ENCODE results near the gene RCN1.
A peak's percentile ranks its signal among the peaks of the same experiment; 100 is the strongest.
"Not testable (repeated sequence)": the region's sequence is repeated elsewhere in the genome, so short reads cannot be mapped to it uniquely, and the experiment has no call there.

The RCN1 gene

DNA sequence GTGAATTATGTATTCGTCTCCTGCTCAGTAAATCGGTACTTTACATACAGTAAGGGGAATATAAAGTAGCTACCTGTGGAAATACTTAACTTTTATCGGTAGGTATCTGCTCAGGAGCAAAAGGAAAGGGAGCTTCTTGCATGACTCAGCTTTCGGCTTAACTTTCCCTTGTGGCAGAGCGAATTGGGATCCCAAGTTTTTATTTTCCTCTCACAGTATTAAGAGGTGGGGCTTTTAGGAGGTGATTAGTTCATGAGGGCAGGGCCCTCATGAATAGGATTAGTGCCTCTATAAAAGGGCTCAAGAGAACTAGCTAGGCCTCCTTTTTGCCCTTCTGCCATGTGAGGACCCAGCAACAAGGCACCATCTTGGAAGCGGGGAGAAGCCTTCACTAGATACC, 18.7 kb downstream of the RCN1 start:
- DNase-seq (ENCODE audit: low spot score) (no peak), FAIRE-seq (no peak)

DNA sequence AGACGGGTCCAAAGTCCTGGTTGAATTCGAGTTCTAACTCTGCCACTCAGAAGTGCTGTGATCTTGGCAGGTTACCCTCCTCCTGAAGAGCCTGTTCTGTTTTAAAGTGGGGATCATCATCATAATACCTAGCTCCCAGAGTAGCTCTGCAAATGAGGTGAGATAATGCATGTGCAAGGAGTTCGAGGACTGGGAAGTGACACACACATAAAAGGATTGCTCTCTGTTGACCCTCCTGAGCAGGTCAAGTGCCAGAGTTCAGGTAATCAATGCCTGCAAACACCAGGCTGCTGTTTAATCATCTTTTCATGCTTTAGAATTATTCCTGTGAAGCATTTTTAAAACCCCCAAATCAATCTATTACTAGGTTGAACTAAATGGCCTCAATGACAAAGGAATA, 19.9 kb downstream of the RCN1 start:
- no peak for FAIRE-seq
- DNase-seq (ENCODE audit: low spot score) = no peak

DNA sequence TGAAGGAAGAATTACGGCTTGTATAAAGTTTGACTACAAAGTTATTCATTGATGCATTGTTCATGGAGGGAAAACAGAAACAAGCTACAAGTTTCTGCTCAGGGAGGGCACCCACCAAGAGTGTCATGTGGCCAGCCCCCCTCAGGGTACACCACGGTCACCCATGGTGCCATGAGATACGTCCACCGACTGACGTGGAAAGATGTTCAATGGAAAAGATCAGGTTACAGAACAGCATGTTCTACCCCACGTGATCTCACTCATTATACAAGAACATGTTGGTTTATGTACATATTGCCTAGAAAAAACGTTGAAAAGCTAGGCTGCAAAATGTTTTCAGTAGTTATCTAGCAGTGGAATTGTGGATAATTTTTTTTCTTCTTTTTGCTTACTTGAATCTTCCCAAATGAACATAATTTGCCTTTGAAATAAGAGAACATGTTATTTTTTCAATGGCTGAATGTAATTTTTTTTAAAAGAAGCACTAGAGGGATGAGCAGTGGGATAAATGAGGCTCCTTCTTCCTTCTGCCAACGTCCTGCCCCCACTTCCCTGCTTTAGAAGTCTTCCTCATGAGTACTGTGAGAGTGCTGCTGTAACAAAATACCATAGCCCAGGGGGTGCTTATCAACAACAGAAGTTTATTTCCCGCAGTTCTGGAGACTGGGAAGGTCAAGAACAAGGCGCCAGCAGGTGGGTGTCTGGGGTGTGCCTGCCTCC, 22.5 kb downstream of the RCN1 start:
- FAIRE-seq (no peak), DNase-seq (ENCODE audit: low spot score) (no peak)

DNA sequence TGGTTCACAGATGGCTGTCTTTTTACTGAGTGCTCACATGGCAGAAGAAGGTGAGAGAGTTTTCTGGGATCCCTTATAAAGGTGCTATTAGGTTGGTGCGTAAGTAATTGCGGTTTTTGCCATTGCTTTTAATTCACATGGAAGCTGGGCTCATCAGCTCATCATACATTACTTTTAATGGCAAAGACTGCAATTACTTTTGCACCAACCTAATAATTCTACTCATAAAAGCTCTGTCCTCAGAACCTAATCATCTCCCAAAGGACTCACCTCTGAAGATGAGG, 23.0 kb downstream of the RCN1 start:
- DNase-seq (ENCODE audit: low spot score) = no peak
- no peak for FAIRE-seq

DNA sequence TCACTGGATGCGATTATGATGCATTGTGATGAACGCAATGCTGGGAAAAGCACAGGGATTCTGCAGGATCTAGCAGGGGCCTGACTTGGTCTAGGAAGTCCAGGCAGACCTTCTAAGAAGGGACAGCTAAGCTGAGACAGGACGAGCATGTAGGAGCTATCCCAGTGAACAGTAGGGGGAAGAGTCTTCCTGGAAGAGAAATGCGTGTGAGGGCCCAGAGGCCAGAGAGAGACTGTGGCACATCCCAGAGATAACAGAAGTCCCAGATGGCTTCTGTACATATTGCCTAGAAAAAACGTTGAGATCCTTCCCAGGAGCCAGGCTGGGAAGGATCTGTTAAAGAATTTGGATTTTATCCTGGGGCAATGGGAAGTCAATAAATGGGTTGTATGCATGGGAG, 24.6 kb downstream of the RCN1 start:
- DNase-seq (ENCODE audit: low spot score) (no peak), FAIRE-seq (no peak)

DNA sequence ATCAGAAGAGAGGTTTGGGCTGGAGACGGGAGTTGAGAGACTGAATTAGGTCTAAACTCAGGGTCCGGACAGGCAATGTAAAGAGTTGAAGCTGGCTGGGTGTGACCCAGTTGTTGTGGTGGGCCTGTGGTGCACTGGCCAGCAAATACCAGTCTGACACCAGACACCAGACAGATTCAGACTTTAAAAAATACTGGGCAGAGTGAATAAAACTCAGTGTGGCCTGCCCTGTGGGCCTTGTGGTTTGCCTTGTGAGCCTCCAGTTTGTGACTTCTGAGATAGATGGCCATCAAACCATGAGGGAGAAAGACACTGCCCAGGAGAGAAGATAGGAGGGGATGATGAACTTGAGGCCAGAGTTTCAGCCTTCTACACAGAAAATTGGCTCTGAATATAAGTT, 25.8 kb downstream of the RCN1 start:
- no peak for DNase-seq (ENCODE audit: low spot score)
- FAIRE-seq = no peak

DNA sequence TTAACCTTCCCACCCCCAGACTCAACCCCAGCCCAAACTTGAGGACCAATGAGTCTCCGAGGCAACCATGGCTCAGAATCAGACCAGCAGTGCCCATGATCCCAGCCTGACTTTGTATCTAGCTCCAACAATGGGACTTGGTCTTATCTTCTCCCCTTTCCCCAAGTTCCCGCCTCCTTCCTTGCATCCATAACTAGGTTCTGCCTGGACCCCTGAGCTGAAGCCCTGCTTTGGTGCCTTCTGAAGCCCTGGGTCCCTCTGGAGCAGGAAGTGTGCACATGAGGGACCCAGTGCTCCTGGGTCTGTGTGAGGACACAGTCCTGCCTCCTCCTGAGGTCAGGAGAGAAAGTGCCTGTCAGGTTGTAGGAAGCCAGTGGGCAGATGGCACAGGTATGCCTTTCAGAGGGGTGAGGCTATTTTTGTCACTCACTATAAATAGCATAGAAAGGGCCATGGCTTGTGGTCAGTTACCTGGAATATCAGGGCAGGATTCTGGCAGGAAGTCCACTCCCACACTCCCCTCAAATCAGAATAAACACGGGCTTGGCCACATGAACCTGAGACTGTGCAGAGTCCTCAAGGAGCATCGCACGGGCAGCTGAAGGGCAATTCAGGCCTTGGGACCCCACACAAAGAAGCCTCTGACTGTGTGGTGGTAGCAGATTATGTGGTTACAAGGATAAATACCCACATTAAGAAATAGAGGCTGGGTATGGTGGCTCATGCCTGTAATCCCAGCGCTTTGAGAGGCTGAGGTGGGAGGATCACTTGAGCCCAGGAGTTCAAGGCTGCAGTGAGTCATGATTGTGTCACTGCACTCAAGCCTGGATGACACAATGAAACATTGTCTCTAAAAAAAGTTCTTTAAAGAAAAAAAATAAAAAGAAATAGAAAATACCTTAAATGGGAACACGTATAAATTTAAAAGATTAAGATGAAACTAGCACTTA, 27.4 kb downstream of the RCN1 start:
- DNase-seq (ENCODE audit: low spot score) (peak; percentile 72), FAIRE-seq (peak; percentile 76)

DNA sequence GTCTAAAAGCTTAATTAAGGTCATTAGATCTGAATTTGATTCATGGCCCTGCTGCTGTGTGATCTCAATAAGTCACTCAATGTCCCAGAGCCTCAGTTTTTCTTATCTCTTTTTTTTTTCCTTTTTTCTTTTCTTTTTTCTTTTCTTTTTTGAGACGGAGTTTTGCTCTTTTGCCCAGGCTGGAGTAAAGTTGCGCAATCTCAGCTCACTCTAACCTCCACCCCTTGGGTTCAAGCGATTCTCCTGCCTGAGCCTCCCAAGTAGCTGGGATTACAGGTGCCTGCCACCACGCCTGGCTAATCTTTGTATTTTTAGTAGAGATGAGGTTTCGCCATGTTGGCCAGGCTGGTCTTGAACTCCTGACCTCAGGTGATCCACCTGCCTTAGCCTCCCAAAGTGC, 28.3 kb downstream of the RCN1 start:
- not testable (repeated sequence) for FAIRE-seq; DNase-seq (ENCODE audit: low spot score)

DNA sequence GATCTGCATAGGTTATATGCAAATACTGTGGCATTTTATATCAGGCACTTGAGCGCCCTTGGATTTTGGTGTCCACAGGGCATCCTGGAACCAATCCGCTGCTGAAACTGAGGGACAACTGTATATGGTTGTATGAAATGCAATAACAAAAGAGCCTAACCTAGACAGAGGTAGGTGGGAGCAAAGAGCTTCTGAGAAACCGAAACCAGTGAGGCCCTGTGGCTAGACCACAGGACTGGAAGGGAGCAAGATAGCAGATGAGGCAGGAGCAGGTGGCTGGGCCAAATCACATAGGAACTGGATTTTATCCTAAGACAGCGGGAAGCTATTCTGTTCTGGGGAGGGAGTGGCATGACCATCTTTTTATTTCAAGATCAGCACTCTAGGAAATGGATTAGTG, 30.1 kb downstream of the RCN1 start:
- FAIRE-seq = no peak
- DNase-seq (ENCODE audit: low spot score) = no peak

DNA sequence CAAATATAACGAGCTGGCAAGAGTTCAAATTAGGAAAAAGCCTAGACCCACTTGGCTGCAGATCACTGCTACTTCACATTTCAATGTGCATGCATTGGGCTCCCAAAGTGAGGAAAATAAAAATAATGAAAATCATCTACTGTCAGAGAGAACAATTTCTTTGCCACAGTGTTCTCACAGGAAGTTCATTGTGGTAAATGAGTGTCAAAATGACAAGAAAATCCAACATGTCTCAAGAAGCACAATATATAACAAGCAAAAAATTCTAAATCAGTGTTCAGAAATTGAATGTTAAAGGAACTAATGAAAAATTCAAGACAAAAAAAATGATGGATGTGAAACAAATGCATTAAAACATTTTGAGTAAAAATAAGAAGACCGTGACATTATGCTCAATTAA, 31.3 kb downstream of the RCN1 start:
- FAIRE-seq (no peak), DNase-seq (ENCODE audit: low spot score) (no peak)

DNA sequence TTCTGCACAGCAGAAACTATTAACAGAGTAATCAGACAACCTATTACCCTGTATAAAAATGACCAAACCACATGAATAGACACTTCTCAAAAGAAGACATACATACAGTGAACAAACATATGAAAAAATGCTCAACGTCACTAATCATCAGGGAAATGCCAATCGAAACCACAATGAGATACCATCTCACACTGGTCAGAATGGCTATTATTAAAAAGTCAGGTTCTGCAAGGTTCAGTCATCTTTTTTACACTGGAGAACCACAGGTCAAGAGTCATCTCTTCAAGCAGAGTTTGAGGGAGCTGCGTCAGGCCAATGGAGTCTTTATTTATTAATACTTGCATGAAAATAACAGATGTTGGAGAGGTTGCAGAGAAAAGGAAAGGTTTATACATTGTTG, 40.4 kb downstream of the RCN1 start:
- DNase-seq (ENCODE audit: low spot score) = no peak
- FAIRE-seq = no peak

DNA sequence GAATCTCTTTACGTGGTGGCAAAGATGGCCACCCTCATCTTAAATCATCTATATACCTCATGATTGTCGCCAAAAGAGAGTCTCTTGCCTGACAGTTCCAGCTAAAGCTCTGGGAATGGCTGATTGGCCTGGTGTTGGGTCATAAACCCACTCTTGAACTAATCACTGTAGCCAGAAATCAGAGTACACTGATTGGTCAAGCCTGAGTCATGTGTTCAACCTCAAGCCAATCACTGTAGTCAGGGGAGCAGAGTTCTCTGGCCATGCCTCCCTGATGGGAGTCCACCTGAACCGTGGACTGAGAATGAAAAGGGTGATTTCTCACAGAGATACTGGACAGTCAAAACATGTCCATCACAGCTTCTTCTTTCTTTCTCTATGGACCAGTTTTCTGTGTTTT, 45.8 kb downstream of the RCN1 start:
- FAIRE-seq = no peak

DNA sequence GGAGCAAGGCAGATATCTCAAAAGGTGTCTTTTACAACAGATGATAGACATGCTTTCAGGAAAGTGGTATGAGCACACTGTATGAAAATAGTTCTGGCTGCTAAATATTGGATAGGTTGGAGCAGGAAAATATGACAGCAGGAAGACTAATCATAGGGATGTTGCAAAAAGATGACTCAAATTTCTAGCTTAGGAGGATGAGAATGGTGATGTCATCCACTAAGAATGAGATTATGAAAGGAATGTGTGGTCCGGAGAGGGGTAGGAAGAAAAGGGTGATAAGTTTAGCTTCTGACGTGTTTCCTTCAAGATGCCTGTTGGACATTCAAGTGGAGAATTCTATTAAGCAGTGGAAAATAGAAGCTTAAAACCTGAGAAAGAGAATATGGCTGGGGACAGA, 46.4 kb downstream of the RCN1 start:
- peak; percentile 72 for DNase-seq (ENCODE audit: low spot score)

More for the DNA sequence above, 45.8 kb downstream of the RCN1 start:
- DNase-seq (ENCODE audit: low spot score) = no peak

DNA sequence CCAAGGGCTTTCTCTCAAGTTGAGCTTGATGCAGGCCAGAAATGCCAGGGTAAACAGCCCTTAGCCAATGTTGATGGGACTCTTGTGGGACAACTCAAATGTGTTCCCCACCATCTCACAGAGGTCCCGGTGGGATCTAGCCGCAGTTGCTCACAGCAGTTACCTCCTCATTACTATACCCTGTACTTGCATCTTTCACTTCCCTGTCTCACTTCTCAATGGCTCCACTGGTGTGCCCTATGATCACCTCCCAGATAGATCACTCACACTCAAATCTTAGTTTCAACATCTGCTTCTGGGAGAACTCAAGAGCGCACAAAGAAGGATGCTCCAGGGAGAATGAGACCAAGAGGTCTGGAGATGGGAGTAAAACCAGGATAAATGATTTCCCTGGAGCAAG, 47.0 kb downstream of the RCN1 start:
- FAIRE-seq (no peak), DNase-seq (ENCODE audit: low spot score) (peak; percentile 10)

More for the DNA sequence above, 46.4 kb downstream of the RCN1 start:
- FAIRE-seq = no peak

DNA sequence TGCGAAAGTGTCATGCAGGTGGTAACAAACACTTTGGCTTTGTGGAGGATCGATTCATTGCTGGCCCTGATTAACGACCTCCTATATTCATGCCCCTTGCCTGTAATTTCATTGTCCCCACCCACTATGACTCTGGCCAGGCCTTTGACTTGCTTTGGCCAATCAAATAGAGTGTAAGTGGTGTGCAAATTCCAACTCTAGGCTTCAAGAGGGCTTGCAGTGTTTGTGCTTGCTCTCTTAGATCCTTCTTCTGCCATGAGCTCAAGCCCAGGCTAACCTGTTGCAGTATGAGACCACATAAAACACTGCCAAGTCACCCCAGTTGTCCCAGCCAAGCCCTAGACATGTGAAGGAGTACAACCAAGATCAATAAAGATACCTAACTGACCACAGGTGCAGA, 48.0 kb downstream of the RCN1 start:
- DNase-seq (ENCODE audit: low spot score) (no peak), FAIRE-seq (no peak)

DNA sequence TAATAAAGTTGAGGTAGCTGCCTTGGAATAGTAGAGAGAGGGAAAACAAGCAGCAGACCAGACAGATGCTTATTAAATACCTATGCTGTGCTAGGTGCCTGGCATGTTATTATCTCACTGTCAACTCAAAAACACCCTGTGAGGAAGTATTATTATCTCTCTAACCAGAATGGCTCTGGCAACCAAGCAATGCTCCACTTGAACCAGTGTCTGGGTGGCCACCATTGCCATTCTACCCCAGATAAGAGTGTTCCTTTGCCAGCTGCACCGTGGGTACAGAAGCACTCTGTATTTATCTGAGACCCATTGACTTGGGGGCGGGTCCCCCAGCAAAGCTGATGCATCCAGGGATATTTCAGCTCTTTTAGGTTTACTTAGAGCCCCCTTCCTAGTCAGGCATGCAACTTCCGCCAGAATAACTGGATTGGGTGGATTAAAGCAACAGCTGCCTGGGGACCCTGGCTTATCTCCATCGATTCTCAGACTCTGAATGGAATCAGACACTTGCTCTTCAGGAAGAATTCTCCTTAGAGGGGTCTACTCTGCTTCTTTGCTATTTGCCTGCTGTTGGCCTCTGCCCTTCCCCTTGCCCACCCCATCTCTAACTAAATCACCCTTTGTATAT, 49.1 kb downstream of the RCN1 start:
- DNase-seq (ENCODE audit: low spot score) = no peak
- no peak for FAIRE-seq

DNA sequence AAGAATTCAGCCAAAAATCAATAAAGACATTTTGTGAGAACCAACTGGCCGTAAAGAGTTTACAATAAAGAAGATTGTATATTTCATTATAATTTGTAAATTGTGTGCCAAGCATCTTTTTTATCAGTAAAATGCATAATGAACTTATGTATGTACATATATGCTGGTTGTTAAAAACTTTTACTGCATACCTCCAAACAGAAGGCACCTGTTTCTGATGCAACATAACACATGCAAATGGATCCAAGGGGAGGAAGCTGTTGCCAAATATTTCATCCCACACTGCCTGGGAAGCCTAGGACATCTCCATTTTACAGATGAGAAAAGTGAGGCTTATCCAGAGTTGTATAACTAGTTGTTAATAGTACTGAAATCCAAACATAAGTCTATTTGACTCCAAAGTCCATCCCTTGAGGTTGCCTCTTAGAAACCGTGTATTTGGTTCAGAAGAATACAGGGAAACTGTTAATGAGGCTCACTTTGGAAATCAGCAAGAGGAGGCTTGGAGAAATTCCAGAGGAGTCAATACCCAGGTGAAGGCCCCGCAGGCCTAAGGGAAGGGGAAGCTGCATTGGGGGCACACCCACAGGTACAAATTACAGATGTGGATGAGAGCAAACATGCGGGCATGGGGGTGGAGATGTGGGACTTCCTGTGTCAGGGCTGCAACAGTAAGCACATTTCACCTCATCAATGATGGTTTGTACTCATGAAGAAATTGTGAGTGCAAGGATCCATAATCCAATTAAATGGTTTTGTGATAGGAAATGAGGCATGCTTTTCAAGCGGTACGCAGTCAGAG, 51.1 kb downstream of the RCN1 start:
- no peak for FAIRE-seq

DNA sequence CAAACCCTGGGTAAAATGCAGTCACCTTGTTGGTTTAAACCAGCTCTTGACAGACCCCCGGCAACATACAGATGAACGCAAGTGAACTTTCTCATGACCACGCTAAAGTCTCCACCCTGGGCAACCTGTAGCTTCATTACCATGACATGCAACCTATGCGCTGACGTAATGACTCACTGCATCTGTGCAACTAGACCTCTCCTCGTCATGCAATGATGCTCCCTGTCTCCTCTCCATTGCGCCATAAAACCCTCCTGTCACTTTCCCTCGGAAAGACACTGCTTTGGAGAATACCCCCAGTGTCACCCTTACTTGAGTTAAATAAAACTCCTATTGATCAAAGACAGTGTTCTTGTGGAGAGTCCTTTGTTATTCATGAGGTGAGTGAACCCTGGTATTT, 52.5 kb downstream of the RCN1 start:
- no peak for FAIRE-seq
- no peak for DNase-seq (ENCODE audit: low spot score)

More for the DNA sequence above, 51.1 kb downstream of the RCN1 start:
- no peak for DNase-seq (ENCODE audit: low spot score)

DNA sequence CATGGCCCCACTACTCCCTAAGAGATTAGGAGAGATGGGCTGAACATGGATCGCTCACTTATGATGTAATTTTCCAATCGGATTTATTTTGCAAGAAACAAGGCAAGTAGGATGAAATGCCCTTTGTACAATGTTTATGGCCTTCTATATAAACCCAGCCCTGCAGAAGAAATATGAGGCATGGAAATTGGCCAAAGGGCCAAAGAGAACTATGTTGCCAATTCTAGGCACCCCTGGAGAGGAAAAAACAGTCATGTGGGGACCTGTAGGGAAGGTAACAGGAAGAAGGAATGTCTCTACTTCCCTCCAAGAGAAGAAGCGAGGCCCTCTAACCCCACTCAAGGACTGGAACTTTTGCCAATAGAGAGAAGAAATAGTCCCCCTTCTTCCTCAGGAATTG, 54.4 kb downstream of the RCN1 start:
- DNase-seq (ENCODE audit: low spot score) = no peak

DNA sequence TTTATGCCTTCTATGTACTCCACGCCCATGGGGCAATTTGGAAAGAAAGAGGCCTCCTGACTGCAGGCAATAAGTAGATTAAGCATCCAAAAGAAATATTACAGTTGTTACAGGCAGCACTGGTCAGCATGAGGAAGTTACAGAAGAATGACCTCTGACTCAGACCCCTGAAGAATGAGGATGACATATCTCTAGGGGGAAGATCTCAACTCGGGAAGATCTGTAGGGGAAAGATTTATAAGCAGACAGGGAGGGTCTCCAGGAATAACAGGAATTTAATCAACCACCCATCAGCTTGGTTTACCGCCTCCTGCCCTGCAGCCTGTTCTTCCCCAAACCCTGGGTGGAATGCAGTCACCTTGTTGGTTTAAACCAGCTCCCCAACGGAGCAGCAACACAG, 58.0 kb downstream of the RCN1 start:
- FAIRE-seq (no peak), DNase-seq (ENCODE audit: low spot score) (no peak)

More for the DNA sequence above, 54.4 kb downstream of the RCN1 start:
- no peak for FAIRE-seq

DNA sequence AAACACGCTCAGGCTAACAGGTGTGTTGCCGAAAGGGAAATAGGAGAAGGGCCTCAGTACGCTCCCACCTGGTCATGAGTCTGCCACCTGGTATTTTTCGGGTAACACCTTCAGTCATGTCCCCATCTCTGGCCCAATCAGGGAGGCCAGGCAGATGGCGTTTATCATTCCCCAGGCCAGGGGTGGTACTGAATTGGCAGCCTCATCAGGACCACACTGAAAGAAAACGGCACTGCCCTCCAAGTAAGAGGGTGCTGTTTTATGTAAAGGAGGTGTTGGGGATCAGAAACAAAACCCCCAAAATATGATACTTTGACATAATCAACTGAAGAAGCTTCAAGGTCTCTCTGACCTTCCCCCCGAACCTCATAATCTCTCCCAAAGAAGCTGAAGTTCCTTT, 58.9 kb downstream of the RCN1 start:
- no peak for DNase-seq (ENCODE audit: low spot score)
- FAIRE-seq = no peak

DNA sequence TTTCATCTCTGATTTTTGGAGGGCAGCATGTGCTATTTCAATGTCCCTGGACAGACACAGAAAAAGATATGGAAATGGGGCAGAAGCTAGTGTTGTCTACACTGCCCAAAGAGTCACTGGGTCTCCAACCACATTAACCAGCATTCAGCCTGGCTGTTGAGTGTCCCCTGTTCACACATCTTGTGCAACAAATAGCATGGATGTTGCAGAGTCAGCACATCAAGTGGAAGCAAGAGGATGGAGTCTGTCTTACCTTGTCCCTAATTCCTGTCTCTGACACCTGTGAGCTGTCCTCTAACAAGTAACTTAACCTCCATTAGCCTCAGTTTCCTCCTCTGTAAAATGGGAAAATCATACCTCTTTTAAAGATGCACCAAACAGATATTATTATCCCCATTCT, 60.2 kb downstream of the RCN1 start:
- DNase-seq (ENCODE audit: low spot score) = no peak
- FAIRE-seq = no peak
